ENCODE data around the gene CYB5RL.

The CYB5RL gene

GRCh38 chr1:54225378-54225777 lies 25.5 kb upstream of the CYB5RL start:
- TF ChIP-seq ZFX (IDR thresholded peaks at IDR 0.05; ENCODE audit: borderline replicate concordance) = no peak
- no peak for TF ChIP-seq CTCF (IDR thresholded peaks at IDR 0.05)
- peak overlapping the region; percentile 8; the same call in 1 of the 2 replicates for H3K27ac ChIP-seq

GRCh38 chr1:54224233-54224632 lies 24.4 kb upstream of the CYB5RL start:
- no peak for TF ChIP-seq ZFX (IDR thresholded peaks at IDR 0.05; ENCODE audit: borderline replicate concordance)
- no peak for TF ChIP-seq CTCF (IDR thresholded peaks at IDR 0.05)
- peak overlapping the region; percentile 8 for H3K27ac ChIP-seq

GRCh38 chr1:54223441-54224202 lies 23.8 kb upstream of the CYB5RL start:
- no peak overlapping the region; the same call in 1 of the 2 replicates for H3K27ac ChIP-seq
- TF ChIP-seq CTCF (IDR thresholded peaks at IDR 0.05) (no peak), ZFX (IDR thresholded peaks at IDR 0.05; ENCODE audit: borderline replicate concordance) (no peak)

GRCh38 chr1:54222711-54223110 lies 22.9 kb upstream of the CYB5RL start:
- no peak for TF ChIP-seq CTCF (IDR thresholded peaks at IDR 0.05)
- no peak for TF ChIP-seq ZFX (IDR thresholded peaks at IDR 0.05; ENCODE audit: borderline replicate concordance)
- peak overlapping the region; percentile 13; the same call in 1 of the 2 replicates for H3K27ac ChIP-seq

- peak overlapping the region; percentile 13; the same call in 1 of the 2 replicates for H3K27ac ChIP-seq
- TF ChIP-seq CTCF (IDR thresholded peaks at IDR 0.05) (no peak), ZFX (IDR thresholded peaks at IDR 0.05; ENCODE audit: borderline replicate concordance) (no peak)
Measured at GRCh38 chr1:54221867-54222484, 22.1 kb upstream of the CYB5RL start.

- peak overlapping the region; percentile 13; the same call in 1 of the 2 replicates for H3K27ac ChIP-seq
- TF ChIP-seq CTCF (IDR thresholded peaks at IDR 0.05) = no peak
- TF ChIP-seq ZFX (IDR thresholded peaks at IDR 0.05; ENCODE audit: borderline replicate concordance) = no peak
Measured at GRCh38 chr1:54221113-54221834, 21.4 kb upstream of the CYB5RL start.

Measured in 22Rv1 (cell line).